GM19025 (cell line): ENCODE measurements around the gene FCN1.

Experiments
- ATAC-seq: cut with Tn5 transposase; IDR thresholded peaks from one replicate; pipeline ENCODE4 v1.9.1; 2021; ENCODE audit warnings: mild to moderate bottlenecking, low read depth, moderate library complexity; ENCODE audit not compliant: unreplicated experiment

The FCN1 gene

GRCh38 chr9:134894136-134894860 lies 23.4 kb downstream of the FCN1 start:
- ATAC-seq: no peak

GRCh38 chr9:134892820-134893420 lies 24.8 kb downstream of the FCN1 start:
- ATAC-seq: no peak

- ATAC-seq: no peak
Observed at GRCh38 chr9:134892221-134892620, 25.5 kb downstream of the FCN1 start.

- ATAC-seq: no peak
Observed at GRCh38 chr9:134891713-134892112, 26.0 kb downstream of the FCN1 start.

GRCh38 chr9:134891053-134891452 lies 26.7 kb downstream of the FCN1 start:
- no peak for ATAC-seq

GRCh38 chr9:134890155-134890495 lies 27.6 kb downstream of the FCN1 start:
- ATAC-seq: no peak

- ATAC-seq: no peak
Observed at GRCh38 chr9:134889386-134890154, 28.1 kb downstream of the FCN1 start.

GRCh38 chr9:134888603-134889190 lies 29.0 kb downstream of the FCN1 start:
- ATAC-seq: no peak

GRCh38 chr9:134887686-134888602 lies 29.8 kb downstream of the FCN1 start:
- no peak for ATAC-seq

- ATAC-seq: no peak
Observed at GRCh38 chr9:134887219-134887618, 30.5 kb downstream of the FCN1 start.

GRCh38 chr9:134886413-134886913 lies 31.2 kb downstream of the FCN1 start:
- ATAC-seq: no peak

- ATAC-seq: no peak
Observed at GRCh38 chr9:134885679-134886412, 31.9 kb downstream of the FCN1 start.

- ATAC-seq: no peak
Observed at GRCh38 chr9:134885001-134885678, 32.6 kb downstream of the FCN1 start.

GRCh38 chr9:134884492-134884891 lies 33.2 kb downstream of the FCN1 start:
- ATAC-seq: no peak

GRCh38 chr9:134883040-134883782 lies 34.5 kb downstream of the FCN1 start:
- ATAC-seq: no peak

GRCh38 chr9:134882204-134882785 lies 35.4 kb downstream of the FCN1 start:
- no peak for ATAC-seq

- ATAC-seq: no peak
Observed at GRCh38 chr9:134881313-134881670, 36.4 kb downstream of the FCN1 start.
